GM12865 (cell line): ENCODE measurements around the gene SERPINB4.

Experiments
- DNase-seq: peaks from one replicate; pipeline ENCODE4 v3.0.0; 2010; ENCODE audit warnings: low read depth
- H3K4me3 ChIP-seq: 2 replicates; pipeline ENCODE4 v1.5.1; 2011; ENCODE audit warnings: mild to moderate bottlenecking, low read depth, low read length, control low read depth
- CTCF ChIP-seq: IDR thresholded peaks from 2 replicates; pipeline ENCODE4 v1.5.1; 2011; ENCODE audit warnings: low read length, control low read depth, low read depth, inconsistent platforms; ENCODE audit not compliant: insufficient read depth; ENCODE audit errors: missing control alignments

Gene SERPINB4

GRCh38 chr18:63588909-63589308 lies 55.1 kb downstream of the SERPINB4 start:
- no peak for DNase-seq
- TF ChIP-seq CTCF, result no peak
- no peak overlapping the region for H3K4me3 ChIP-seq
